Naive thymus-derived CD4-positive, alpha-beta T cell (primary cell): ENCODE data around the gene KLHL17. TPM values are rescaled to one million over a fixed set of nuclear protein-coding genes. Genes with fewer than 3 reads are reported as not detected.

Experiments
- ATAC-seq: fragments of 150-1000 bp; cut with Tn5 transposase; 2 replicates; pipeline ENCODE4 v1.10.0; 2021; ENCODE audit warnings: mild to moderate bottlenecking, moderate library complexity
- CTCF ChIA-PET: fragments of 350-600 bp; sonication (Branson Sonifier 250); formaldehyde crosslinking; loops from one replicate; lab custom pipeline; 2021; ENCODE audit warnings: antibody characterized with exemption; lab: Charles Lee
- POLR2A ChIA-PET: fragments of 350-600 bp; sonication (Branson Sonifier 250); formaldehyde crosslinking; loops from one replicate; lab custom pipeline; 2021; ENCODE audit warnings: antibody characterized with exemption, inconsistent platforms; lab: Charles Lee
- DNase-seq, 9 donors: peaks; one replicate each; pipeline versions ENCODE4 v3.0.0 to v3.0.0-alpha.2; 2020 to 2022; ENCODE audit warnings: mixed read lengths in 1 of 9
- H3K27ac ChIP-seq: one replicate; pipeline ENCODE4 v1.7.0; 2013; ENCODE audit warnings: mild to moderate bottlenecking, low read depth, low read length, moderate library complexity
- H3K27me3 ChIP-seq, 2 donors: one replicate each; pipeline ENCODE4 v1.7.0; 2013; ENCODE audit warnings: low read length in 2 of 2, mild to moderate bottlenecking in 2 of 2, moderate library complexity in 2 of 2; ENCODE audit not compliant: control insufficient read depth in 2 of 2, insufficient read depth in 2 of 2
- H3K36me3 ChIP-seq, 3 experiments: 1 replicate in 2 of 3; 2 replicates in 1 of 3; pipeline ENCODE4 v1.7.0; 2013; ENCODE audit warnings: low read length in 3 of 3, mild to moderate bottlenecking in 3 of 3, moderate library complexity in 1 of 3; ENCODE audit not compliant: insufficient read depth in 3 of 3, control insufficient read depth in 2 of 3
- H3K4me1 ChIP-seq, 2 donors: one replicate each; pipeline ENCODE4 v1.7.0; 2013; ENCODE audit warnings: low read length in 2 of 2, mild to moderate bottlenecking in 2 of 2, moderate library complexity in 1 of 2; ENCODE audit not compliant: control insufficient read depth in 2 of 2, insufficient read depth in 2 of 2
- H3K4me3 ChIP-seq: 2 replicates; pipeline ENCODE4 v1.7.0; 2013; ENCODE audit warnings: mild to moderate bottlenecking, low read length
- H3K9me3 ChIP-seq, 3 experiments: 1 replicate in 2 of 3; 2 replicates in 1 of 3; pipeline ENCODE4 v1.7.0; 2013; ENCODE audit warnings: low read length in 3 of 3; ENCODE audit not compliant: control insufficient read depth in 2 of 3
- H3K27ac Mint-ChIP-seq, 9 donors: one replicate each; pipeline ENCODE4 v1.8.0; 2020 to 2022; ENCODE audit warnings: mixed read lengths in 9 of 9, mild to moderate bottlenecking in 8 of 9, moderate library complexity in 5 of 9, inconsistent platforms in 2 of 9
- H3K27me3 Mint-ChIP-seq, 5 donors: one replicate each; pipeline ENCODE4 v1.8.0; 2021 to 2022; ENCODE audit warnings: mixed read lengths in 5 of 5, mild to moderate bottlenecking in 1 of 5
- H3K36me3 Mint-ChIP-seq, 5 donors: one replicate each; pipeline ENCODE4 v1.8.0; 2020 to 2022; ENCODE audit warnings: mixed read lengths in 5 of 5, mild to moderate bottlenecking in 3 of 5, inconsistent platforms in 1 of 5
- H3K4me1 Mint-ChIP-seq, 7 donors: one replicate each; pipeline ENCODE4 v1.8.0; 2020 to 2022; ENCODE audit warnings: mixed read lengths in 7 of 7, mild to moderate bottlenecking in 3 of 7, inconsistent platforms in 1 of 7
- H3K4me3 Mint-ChIP-seq, 10 donors: one replicate each; pipeline ENCODE4 v1.8.0; 2020 to 2022; ENCODE audit warnings: mild to moderate bottlenecking in 10 of 10, mixed read lengths in 10 of 10, moderate library complexity in 6 of 10, inconsistent platforms in 2 of 10
- H3K9me3 Mint-ChIP-seq, 11 donors: one replicate each; pipeline ENCODE4 v1.8.0; 2020 to 2022; ENCODE audit warnings: mixed read lengths in 11 of 11, mild to moderate bottlenecking in 4 of 11, inconsistent platforms in 1 of 11, moderate library complexity in 1 of 11
- intact Hi-C, 2 donors: fragments of 100-400 bp; cut with micrococcal nuclease; formaldehyde crosslinking; loops; one replicate each; pipeline ENCODE4 v1.15.1; 2023
- polyA plus RNA-seq, 2 donors: library from polyadenylated mRNA; unstranded; fragments of 300-500 nt; fragmentation: Illumina TruSeq; gene quantifications; one replicate each; pipeline ENCODE4 v1.2.3, GENCODE V29; 2021
- total RNA-seq, 6 experiments: library from RNA in 5 of 6; stranded (reverse) in 5 of 6; gene quantifications; 1 replicate in 5 of 6; 2 replicates in 1 of 6; pipeline ENCODE4 v1.2.3 and lab custom pipeline; 2021 to 2026

KLHL17 gene
- total and polyA plus RNA-seq, 7 experiments from 2014 or later = 0.58 to 34.2 (median 20.7) TPM

DNA sequence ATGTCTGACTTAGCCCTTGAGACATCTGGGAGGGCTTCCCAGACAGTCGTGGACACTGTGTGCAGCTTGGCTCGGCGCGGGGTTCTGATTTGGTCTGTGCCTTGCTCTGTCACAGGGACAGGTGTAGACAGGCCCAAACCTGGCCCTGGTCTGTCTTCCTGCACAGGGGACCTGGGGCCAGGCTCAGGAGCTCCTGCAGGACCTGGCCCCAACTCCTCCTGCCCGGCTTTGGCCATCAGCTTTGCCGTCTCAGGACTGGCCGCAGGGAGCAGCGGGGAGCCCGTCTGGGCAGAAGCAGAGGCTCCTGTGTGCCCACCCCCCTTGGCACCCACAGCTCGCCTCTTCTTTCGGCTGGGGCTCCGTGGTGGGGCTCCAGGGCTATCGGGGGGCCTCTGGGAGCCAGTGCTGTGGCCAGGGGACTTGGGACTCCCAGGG, 19.8 kb downstream of the KLHL17 start:
- no peak overlapping the region for H3K27ac Mint-ChIP-seq
- intact Hi-C loops = loop anchor here in 1 of 2 donors (5.0 kb wide), 1 partner anchor 312 kb away; no protein-coding TSS in a partner anchor
- Histone ChIP-seq H3K9me3 (no peaks in the 10 kb centered on the region), H3K4me3 (no peak overlapping the region), H3K27me3 (no peaks in the 10 kb centered on the region), H3K27ac (no peak overlapping the region), H3K4me1 (peaks cover 0 to 10% of the 10 kb centered on the region in 2 donors), H3K36me3 (no peaks in the 10 kb centered on the region)
- H3K4me1 Mint-ChIP-seq = peaks cover 0 to 9% (median 4%) of the 10 kb centered on the region in 7 donors
- ATAC-seq (no peak), DNase-seq (peak in 1 of 9 donors; percentile 5)
- H3K27me3 Mint-ChIP-seq = peaks cover 10 to 18% (median 12%) of the 10 kb centered on the region in 5 donors
- POLR2A ChIA-PET = no interaction called here
- peaks cover 0 to 3% (median 0%) of the 10 kb centered on the region in 11 donors for H3K9me3 Mint-ChIP-seq
- H3K36me3 Mint-ChIP-seq = no peaks in the 10 kb centered on the region
- CTCF ChIA-PET = interaction anchor here (0.6 to 1.4 kb wide), 2 partner anchors 14 to 81 kb away, joined by 3 read pairs; no protein-coding TSS in a partner anchor
- H3K4me3 Mint-ChIP-seq = no peak overlapping the region

- DNase-seq = peak in 1 of 9 donors; percentile 5
- Histone ChIP-seq H3K36me3 (no peaks in the 10 kb centered on the region), H3K4me1 (peaks cover 0 to 6% of the 10 kb centered on the region in 2 donors), H3K27ac (no peak overlapping the region), H3K4me3 (no peak overlapping the region), H3K9me3 (no peaks in the 10 kb centered on the region), H3K27me3 (no peaks in the 10 kb centered on the region)
- H3K27me3 Mint-ChIP-seq = peaks cover 8 to 24% (median 10%) of the 10 kb centered on the region in 5 donors
- intact Hi-C loops = loop anchor here in 1 of 2 donors (5.0 kb wide), 1 partner anchor 312 kb away; no protein-coding TSS in a partner anchor
- peaks cover 0 to 3% (median 0%) of the 10 kb centered on the region in 11 donors for H3K9me3 Mint-ChIP-seq
- POLR2A ChIA-PET = no interaction called here
- no peak for ATAC-seq
- H3K27ac Mint-ChIP-seq = no peak overlapping the region
- CTCF ChIA-PET = interaction anchor here (1.4 to 4.7 kb wide), 2 partner anchors 81 to 84 kb away, joined by 3 to 38 read pairs; no protein-coding TSS in a partner anchor
- peaks cover 0 to 6% (median 2%) of the 10 kb centered on the region in 7 donors for H3K4me1 Mint-ChIP-seq
- no peak overlapping the region for H3K4me3 Mint-ChIP-seq
- H3K36me3 Mint-ChIP-seq = no peaks in the 10 kb centered on the region
Measured at GRCh38 chr1:980602-981395, 20.4 kb downstream of the KLHL17 start.

DNA sequence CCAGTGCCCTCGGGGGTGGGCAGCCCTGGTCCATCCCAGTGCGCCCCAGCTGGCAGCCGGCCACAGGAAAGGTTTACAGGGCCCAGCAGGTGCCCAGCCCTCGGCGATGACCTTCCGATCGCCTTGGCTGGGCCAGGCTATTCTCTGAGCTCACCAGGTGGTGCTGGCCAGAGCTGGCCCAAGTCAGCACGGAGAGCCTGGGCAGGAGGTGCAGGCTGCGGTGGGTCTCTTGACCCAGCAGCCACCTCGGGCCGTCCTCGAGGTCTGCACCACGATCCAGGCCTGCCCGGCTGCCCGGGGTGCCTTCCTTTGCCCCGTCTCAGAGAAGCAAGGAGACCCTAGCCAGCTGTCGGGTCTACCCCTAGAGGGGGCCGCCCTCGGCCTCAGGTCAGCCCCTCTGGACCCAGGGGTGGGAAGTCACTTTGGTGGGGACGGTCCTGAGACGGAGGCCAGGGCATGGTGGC, 21.1 kb downstream of the KLHL17 start:
- peaks cover 0 to 3% (median 0%) of the 10 kb centered on the region in 11 donors for H3K9me3 Mint-ChIP-seq
- Histone ChIP-seq H3K36me3 (no peaks in the 10 kb centered on the region), H3K4me3 (no peak overlapping the region), H3K27ac (no peak overlapping the region), H3K9me3 (no peaks in the 10 kb centered on the region), H3K4me1 (no peaks in the 10 kb centered on the region), H3K27me3 (no peaks in the 10 kb centered on the region)
- H3K36me3 Mint-ChIP-seq = no peaks in the 10 kb centered on the region
- H3K4me1 Mint-ChIP-seq = peaks cover 0 to 4% (median 0%) of the 10 kb centered on the region in 7 donors
- ChIA-PET POLR2A (interaction anchor here (1.2 kb wide), 1 partner anchor 141 kb away, joined by 3 read pairs; no protein-coding TSS in a partner anchor), CTCF (interaction anchor here (1.4 to 4.7 kb wide), 2 partner anchors 80 to 83 kb away, joined by 3 to 38 read pairs; no protein-coding TSS in a partner anchor)
- ATAC-seq (no peak), DNase-seq (peak in 1 of 9 donors; percentile 6)
- H3K4me3 Mint-ChIP-seq = no peak overlapping the region
- peaks cover 7 to 30% (median 16%) of the 10 kb centered on the region in 5 donors for H3K27me3 Mint-ChIP-seq
- intact Hi-C loops = loop anchor here in 1 of 2 donors (5.0 kb wide), 1 partner anchor 311 kb away; no protein-coding TSS in a partner anchor
- H3K27ac Mint-ChIP-seq = no peak overlapping the region

- no peak within 1 kb of the TSS for H3K27ac Mint-ChIP-seq
Measured at GRCh38 chr1:981955-982558, 21.7 kb downstream of the KLHL17 start, which contains the start of gene PERM1. Gene PERM1, minus strand, starts transcription at chr1:982093. Its CDS starts 1,064 bp downstream, at chr1:981029.

GRCh38 chr1:982765-983436, 22.5 kb downstream of the KLHL17 start:
- no peak overlapping the region for H3K27ac Mint-ChIP-seq
- peaks cover 7 to 30% (median 17%) of the 10 kb centered on the region in 5 donors for H3K27me3 Mint-ChIP-seq
- H3K4me1 ChIP-seq = no peaks in the 10 kb centered on the region
- ATAC-seq (no peak), DNase-seq (peak in 1 of 9 donors; percentile 4)
- H3K36me3 Mint-ChIP-seq = no peaks in the 10 kb centered on the region
- peaks cover 0 to 4% (median 0%) of the 10 kb centered on the region in 7 donors for H3K4me1 Mint-ChIP-seq
- CTCF ChIA-PET = interaction anchor here (0.8 to 4.7 kb wide), 5 partner anchors 9 to 82 kb away, joined by 3 to 38 read pairs (median 6); no protein-coding TSS in a partner anchor
- no peak overlapping the region for H3K4me3 Mint-ChIP-seq
- intact Hi-C loops = loop anchor here in 1 of 2 donors (5.0 kb wide), 1 partner anchor 309 kb away; no protein-coding TSS in a partner anchor
- H3K36me3 ChIP-seq = no peaks in the 10 kb centered on the region
- H3K9me3 ChIP-seq = no peaks in the 10 kb centered on the region
- peaks cover 0 to 3% (median 0%) of the 10 kb centered on the region in 11 donors for H3K9me3 Mint-ChIP-seq
- no peak overlapping the region for H3K4me3 ChIP-seq
- POLR2A ChIA-PET = interaction anchor here (1.2 kb wide), 1 partner anchor 140 kb away, joined by 3 read pairs; no protein-coding TSS in a partner anchor
- H3K27me3 ChIP-seq = no peaks in the 10 kb centered on the region
- no peak overlapping the region for H3K27ac ChIP-seq

More at GRCh38 chr1:981955-982558, 21.7 kb downstream of the KLHL17 start, which contains the start of gene PERM1:
- H3K27me3 ChIP-seq = no peaks in the 10 kb centered on the region
- ChIA-PET POLR2A (interaction anchor here (1.2 kb wide), 1 partner anchor 140 kb away, joined by 3 read pairs; no protein-coding TSS in a partner anchor), CTCF (interaction anchor here (1.0 to 4.7 kb wide), 2 partner anchors 15 to 82 kb away, joined by 3 to 38 read pairs; no protein-coding TSS in a partner anchor)
- DNase-seq = peak in 1 of 9 donors; percentile 5
- no peaks in the 10 kb centered on the region for H3K36me3 ChIP-seq
- no peaks in the 10 kb centered on the region for H3K9me3 ChIP-seq
- Mint-ChIP-seq H3K4me1 (peaks cover 0 to 4% (median 0%) of the 10 kb centered on the region in 7 donors), H3K4me3 (no peak within 1 kb of the TSS), H3K9me3 (peaks cover 0 to 3% (median 0%) of the 10 kb centered on the region in 11 donors), H3K27me3 (peaks cover 7 to 30% (median 16%) of the 10 kb centered on the region in 5 donors), H3K36me3 (no peaks in the 10 kb centered on the region)
- H3K27ac ChIP-seq = no peak within 1 kb of the TSS
- no peak for ATAC-seq
- no peak within 1 kb of the TSS for H3K4me3 ChIP-seq
- intact Hi-C loops = loop anchor here in 1 of 2 donors (5.0 kb wide), 1 partner anchor 310 kb away; no protein-coding TSS in a partner anchor
- H3K4me1 ChIP-seq = no peaks in the 10 kb centered on the region
